SK-N-SH treated with all-trans-retinoic acid at 6 μM for 48 hours (cell line): Measurements from ENCODE around the gene GRIA1.

ENCODE experiments used
- ATAC-seq: fragments of 200-7000 bp; cut with Tn5 transposase; 3 replicates; pipeline ENCODE4 v1.9.1; 2020; ENCODE audit warnings: mild to moderate bottlenecking, moderate library complexity
- ARNTL ChIP-seq: fragments of 450-650 bp; formaldehyde crosslinking; IDR thresholded peaks from 2 replicates; pipeline ENCODE4 v1.5.0; 2020; ENCODE audit warnings: low read depth, mild to moderate bottlenecking, moderate library complexity, borderline replicate concordance
- BACH2 ChIP-seq: fragments of 250-450 bp; sonication (Bioruptor Pico); IDR thresholded peaks from 2 replicates; pipeline ENCODE4 v1.9.0; 2021; ENCODE audit warnings: mild to moderate bottlenecking, borderline replicate concordance
- CREB5 ChIP-seq: fragments of 250-450 bp; sonication (Bioruptor Pico); IDR thresholded peaks from 2 replicates; pipeline ENCODE4 v1.5.1; 2020; ENCODE audit warnings: low read depth, mild to moderate bottlenecking, moderate library complexity
- CSDC2 ChIP-seq: fragments of 250-450 bp; sonication (Bioruptor Pico); IDR thresholded peaks from 2 replicates; pipeline ENCODE4 v1.5.0; 2020; ENCODE audit warnings: mild to moderate bottlenecking, moderate library complexity
- GLIS3 ChIP-seq: fragments of 250-450 bp; sonication (Bioruptor Pico); IDR thresholded peaks from 2 replicates; pipeline ENCODE4 v1.5.0; 2020; ENCODE audit warnings: mild to moderate bottlenecking, moderate library complexity
- ISL1 ChIP-seq: fragments of 250-450 bp; sonication (Bioruptor Pico); IDR thresholded peaks from 2 replicates; pipeline ENCODE4 v2.1.2; 2022; ENCODE audit warnings: mild to moderate bottlenecking, moderate library complexity
- OSR1 ChIP-seq: fragments of 250-450 bp; sonication (Bioruptor Pico); IDR thresholded peaks from 2 replicates; pipeline ENCODE4 v1.8.0; 2022; ENCODE audit warnings: moderate library complexity, mild to moderate bottlenecking, inconsistent platforms
- PPARA ChIP-seq: fragments of 250-450 bp; sonication (Bioruptor Pico); IDR thresholded peaks from 2 replicates; pipeline ENCODE4 v1.5.0; 2020; ENCODE audit warnings: mild to moderate bottlenecking, borderline replicate concordance
- RARB ChIP-seq: fragments of 250-450 bp; sonication (Bioruptor Pico); IDR thresholded peaks from 2 replicates; pipeline ENCODE4 v1.8.0; 2021; ENCODE audit warnings: mild to moderate bottlenecking, moderate library complexity
- SNAI2 ChIP-seq: fragments of 250-450 bp; sonication (Bioruptor Pico); IDR thresholded peaks from 2 replicates; pipeline ENCODE4 v1.5.0; 2020; ENCODE audit warnings: mild to moderate bottlenecking, moderate library complexity
- TOX ChIP-seq: fragments of 250-450 bp; sonication (Bioruptor Pico); IDR thresholded peaks from 2 replicates; pipeline ENCODE4 v1.8.0; 2021; ENCODE audit warnings: mild to moderate bottlenecking, moderate library complexity, borderline replicate concordance
- ZC3H10 ChIP-seq: fragments of 250-450 bp; sonication (Bioruptor Pico); IDR thresholded peaks from 2 replicates; pipeline ENCODE4 v1.5.1; 2021; ENCODE audit warnings: mild to moderate bottlenecking, moderate library complexity
- ZFP3 ChIP-seq: fragments of 250-450 bp; sonication (Bioruptor Pico); IDR thresholded peaks from 2 replicates; pipeline ENCODE4 v1.5.0; 2020; ENCODE audit warnings: mild to moderate bottlenecking, moderate library complexity
- ZFP30 ChIP-seq: fragments of 450-650 bp; formaldehyde crosslinking; IDR thresholded peaks from 2 replicates; pipeline ENCODE4 v1.5.0; 2022; ENCODE audit warnings: mild to moderate bottlenecking, moderate library complexity
- ZNF565 ChIP-seq: fragments of 450-650 bp; formaldehyde crosslinking; conservative IDR thresholded peaks from 2 replicates; pipeline ENCODE4 v1.5.0; 2020; ENCODE audit warnings: low read depth, mild to moderate bottlenecking, moderate library complexity
- ZNF8 ChIP-seq: fragments of 450-650 bp; formaldehyde crosslinking; IDR thresholded peaks from 2 replicates; pipeline ENCODE4 v1.5.0; 2020; ENCODE audit warnings: mild to moderate bottlenecking, moderate library complexity
- TF ChIP-seq, protein P1 (sequence below): fragments of 250-450 bp; sonication (Bioruptor Pico); IDR thresholded peaks from 2 replicates; pipeline ENCODE4 v1.8.0; 2020; ENCODE audit warnings: mild to moderate bottlenecking, moderate library complexity, borderline replicate concordance
- TF ChIP-seq, protein P2 (sequence below): fragments of 250-450 bp; sonication (Bioruptor Pico); IDR thresholded peaks from 2 replicates; pipeline ENCODE4 v1.8.0; 2021; ENCODE audit warnings: low read depth, mild to moderate bottlenecking, moderate library complexity, borderline replicate concordance
- TF ChIP-seq, protein P3 (sequence below): fragments of 250-450 bp; sonication (Bioruptor Pico); IDR thresholded peaks from 2 replicates; pipeline ENCODE4 v1.5.1; 2021; ENCODE audit warnings: mild to moderate bottlenecking, moderate library complexity
- TF ChIP-seq, protein P4 (sequence below): fragments of 250-450 bp; sonication (Bioruptor Pico); IDR thresholded peaks from 2 replicates; pipeline ENCODE4 v1.5.0; 2020; ENCODE audit warnings: mild to moderate bottlenecking, moderate library complexity

GRIA1 gene

GRCh38 chr5:153807801-153808200, 317.3 kb downstream of the GRIA1 start:
- TF ChIP-seq CREB5 (CRISPR knock-in tag) (no peak), ZC3H10 (no peak), ZNF8 (CRISPR knock-in tag) (no peak), OSR1 (CRISPR knock-in tag) (no peak), GLIS3 (no peak), TOX (CRISPR knock-in tag) (no peak)
- TF ChIP-seq, protein P1, sequence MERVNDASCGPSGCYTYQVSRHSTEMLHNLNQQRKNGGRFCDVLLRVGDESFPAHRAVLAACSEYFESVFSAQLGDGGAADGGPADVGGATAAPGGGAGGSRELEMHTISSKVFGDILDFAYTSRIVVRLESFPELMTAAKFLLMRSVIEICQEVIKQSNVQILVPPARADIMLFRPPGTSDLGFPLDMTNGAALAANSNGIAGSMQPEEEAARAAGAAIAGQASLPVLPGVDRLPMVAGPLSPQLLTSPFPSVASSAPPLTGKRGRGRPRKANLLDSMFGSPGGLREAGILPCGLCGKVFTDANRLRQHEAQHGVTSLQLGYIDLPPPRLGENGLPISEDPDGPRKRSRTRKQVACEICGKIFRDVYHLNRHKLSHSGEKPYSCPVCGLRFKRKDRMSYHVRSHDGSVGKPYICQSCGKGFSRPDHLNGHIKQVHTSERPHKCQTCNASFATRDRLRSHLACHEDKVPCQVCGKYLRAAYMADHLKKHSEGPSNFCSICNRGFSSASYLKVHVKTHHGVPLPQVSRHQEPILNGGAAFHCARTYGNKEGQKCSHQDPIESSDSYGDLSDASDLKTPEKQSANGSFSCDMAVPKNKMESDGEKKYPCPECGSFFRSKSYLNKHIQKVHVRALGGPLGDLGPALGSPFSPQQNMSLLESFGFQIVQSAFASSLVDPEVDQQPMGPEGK, result no peak
- TF ChIP-seq, all 23 proteins: peak for 0
- no peak for ATAC-seq

GRCh38 chr5:153809166-153809565, 318.7 kb downstream of the GRIA1 start:
- no peak for ATAC-seq
- TF ChIP-seq TOX (CRISPR knock-in tag) (no peak), ZNF8 (CRISPR knock-in tag) (no peak), OSR1 (CRISPR knock-in tag) (no peak), RARB (no peak), ZC3H10 (no peak), ZFP30 (CRISPR knock-in tag) (no peak), ARNTL (CRISPR knock-in tag) (no peak), SNAI2 (no peak), PPARA (no peak), ISL1 (CRISPR knock-in tag) (no peak), ZFP3 (no peak), ZNF565 (CRISPR knock-in tag) (no peak), GLIS3 (no peak), CSDC2 (CRISPR knock-in tag) (no peak), CREB5 (CRISPR knock-in tag) (no peak), BACH2 (CRISPR knock-in tag) (no peak)
- TF ChIP-seq, protein P2, sequence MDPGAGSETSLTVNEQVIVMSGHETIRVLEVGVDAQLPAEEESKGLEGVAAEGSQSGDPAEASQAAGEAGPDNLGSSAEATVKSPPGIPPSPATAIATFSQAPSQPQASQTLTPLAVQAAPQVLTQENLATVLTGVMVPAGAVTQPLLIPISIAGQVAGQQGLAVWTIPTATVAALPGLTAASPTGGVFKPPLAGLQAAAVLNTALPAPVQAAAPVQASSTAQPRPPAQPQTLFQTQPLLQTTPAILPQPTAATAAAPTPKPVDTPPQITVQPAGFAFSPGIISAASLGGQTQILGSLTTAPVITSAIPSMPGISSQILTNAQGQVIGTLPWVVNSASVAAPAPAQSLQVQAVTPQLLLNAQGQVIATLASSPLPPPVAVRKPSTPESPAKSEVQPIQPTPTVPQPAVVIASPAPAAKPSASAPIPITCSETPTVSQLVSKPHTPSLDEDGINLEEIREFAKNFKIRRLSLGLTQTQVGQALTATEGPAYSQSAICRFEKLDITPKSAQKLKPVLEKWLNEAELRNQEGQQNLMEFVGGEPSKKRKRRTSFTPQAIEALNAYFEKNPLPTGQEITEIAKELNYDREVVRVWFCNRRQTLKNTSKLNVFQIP (CRISPR knock-in tag), result no peak
- TF ChIP-seq, protein P3, sequence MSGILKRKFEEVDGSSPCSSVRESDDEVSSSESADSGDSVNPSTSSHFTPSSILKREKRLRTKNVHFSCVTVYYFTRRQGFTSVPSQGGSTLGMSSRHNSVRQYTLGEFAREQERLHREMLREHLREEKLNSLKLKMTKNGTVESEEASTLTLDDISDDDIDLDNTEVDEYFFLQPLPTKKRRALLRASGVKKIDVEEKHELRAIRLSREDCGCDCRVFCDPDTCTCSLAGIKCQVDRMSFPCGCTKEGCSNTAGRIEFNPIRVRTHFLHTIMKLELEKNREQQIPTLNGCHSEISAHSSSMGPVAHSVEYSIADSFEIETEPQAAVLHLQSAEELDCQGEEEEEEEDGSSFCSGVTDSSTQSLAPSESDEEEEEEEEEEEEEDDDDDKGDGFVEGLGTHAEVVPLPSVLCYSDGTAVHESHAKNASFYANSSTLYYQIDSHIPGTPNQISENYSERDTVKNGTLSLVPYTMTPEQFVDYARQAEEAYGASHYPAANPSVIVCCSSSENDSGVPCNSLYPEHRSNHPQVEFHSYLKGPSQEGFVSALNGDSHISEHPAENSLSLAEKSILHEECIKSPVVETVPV (CRISPR knock-in tag), result no peak
- TF ChIP-seq, protein P4, sequence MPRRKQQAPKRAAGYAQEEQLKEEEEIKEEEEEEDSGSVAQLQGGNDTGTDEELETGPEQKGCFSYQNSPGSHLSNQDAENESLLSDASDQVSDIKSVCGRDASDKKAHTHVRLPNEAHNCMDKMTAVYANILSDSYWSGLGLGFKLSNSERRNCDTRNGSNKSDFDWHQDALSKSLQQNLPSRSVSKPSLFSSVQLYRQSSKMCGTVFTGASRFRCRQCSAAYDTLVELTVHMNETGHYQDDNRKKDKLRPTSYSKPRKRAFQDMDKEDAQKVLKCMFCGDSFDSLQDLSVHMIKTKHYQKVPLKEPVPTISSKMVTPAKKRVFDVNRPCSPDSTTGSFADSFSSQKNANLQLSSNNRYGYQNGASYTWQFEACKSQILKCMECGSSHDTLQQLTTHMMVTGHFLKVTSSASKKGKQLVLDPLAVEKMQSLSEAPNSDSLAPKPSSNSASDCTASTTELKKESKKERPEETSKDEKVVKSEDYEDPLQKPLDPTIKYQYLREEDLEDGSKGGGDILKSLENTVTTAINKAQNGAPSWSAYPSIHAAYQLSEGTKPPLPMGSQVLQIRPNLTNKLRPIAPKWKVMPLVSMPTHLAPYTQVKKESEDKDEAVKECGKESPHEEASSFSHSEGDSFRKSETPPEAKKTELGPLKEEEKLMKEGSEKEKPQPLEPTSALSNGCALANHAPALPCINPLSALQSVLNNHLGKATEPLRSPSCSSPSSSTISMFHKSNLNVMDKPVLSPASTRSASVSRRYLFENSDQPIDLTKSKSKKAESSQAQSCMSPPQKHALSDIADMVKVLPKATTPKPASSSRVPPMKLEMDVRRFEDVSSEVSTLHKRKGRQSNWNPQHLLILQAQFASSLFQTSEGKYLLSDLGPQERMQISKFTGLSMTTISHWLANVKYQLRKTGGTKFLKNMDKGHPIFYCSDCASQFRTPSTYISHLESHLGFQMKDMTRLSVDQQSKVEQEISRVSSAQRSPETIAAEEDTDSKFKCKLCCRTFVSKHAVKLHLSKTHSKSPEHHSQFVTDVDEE (CRISPR knock-in tag), result no peak

DNA sequence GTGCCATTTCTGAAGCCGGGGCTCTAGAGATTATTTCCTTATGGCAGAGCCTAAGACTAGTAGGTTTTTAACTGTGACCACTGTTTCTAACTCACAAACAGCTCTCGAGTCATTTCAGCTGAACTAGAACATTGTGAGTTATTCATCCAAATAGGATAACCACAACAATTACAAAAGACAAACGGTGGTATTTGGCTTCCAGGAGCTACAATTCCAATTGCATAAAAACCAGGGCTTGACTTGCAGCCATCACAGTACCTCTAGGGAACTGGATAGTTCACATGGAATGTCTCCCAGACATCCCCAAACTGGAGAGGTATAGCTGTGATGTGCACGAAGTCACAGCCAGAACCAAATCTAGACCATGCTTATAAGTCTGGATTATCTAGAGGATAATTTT, 323.4 kb downstream of the GRIA1 start:
- ATAC-seq, result no peak
- TF ChIP-seq OSR1 (CRISPR knock-in tag), result no peak
- TF ChIP-seq ZC3H10, result no peak
- TF ChIP-seq, protein P1, result no peak
